ENCODE data around the gene SNX27. TPM values are rescaled to one million over a fixed set of nuclear protein-coding genes. Genes with fewer than 3 reads are reported as not detected.

Gene SNX27
- total RNA-seq (2014; rRNA removed; shearing (Covaris generic)) = 18.4 and 28.5 TPM in 2 replicates

DNA sequence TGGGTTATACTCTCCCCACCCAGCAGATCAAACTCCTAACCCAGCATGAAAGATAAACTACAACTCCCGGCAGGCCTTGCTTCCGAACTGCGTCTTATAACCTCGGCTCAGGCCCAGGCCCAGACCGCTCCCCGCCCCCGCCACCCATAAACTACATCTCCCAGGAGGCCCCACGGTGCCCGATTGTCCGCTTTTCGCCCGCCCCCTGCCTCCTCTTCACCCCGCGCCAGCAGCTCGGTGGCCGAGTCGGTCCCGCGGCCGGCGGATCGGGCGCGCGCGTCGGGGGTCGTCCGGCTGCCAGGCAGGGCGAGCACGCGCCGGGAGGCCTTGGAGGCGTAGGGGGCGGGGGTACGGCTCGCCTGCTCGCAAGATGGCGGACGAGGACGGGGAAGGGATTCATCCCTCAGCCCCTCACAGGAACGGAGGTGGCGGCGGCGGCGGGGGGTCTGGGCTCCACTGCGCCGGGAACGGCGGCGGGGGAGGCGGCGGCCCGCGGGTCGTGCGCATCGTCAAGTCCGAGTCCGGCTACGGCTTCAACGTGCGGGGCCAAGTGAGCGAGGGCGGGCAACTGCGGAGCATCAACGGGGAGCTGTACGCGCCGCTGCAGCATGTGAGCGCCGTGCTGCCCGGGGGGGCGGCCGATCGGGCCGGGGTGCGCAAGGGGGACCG is at the start of gene SNX27:
TSS of gene SNX27 (plus strand) at position 219 of the 669 bp plus-strand sequence. CDS start at position 371, 152 bp downstream.
- peak within 1 kb of the TSS; percentile 95 for H3K4me3 ChIP-seq
- H3K9me3 ChIP-seq (replicated peaks) = no peaks in the 10 kb centered on the region
- peak within 1 kb of the TSS; percentile 64 for H3K27ac ChIP-seq
- peaks cover 18% of the 10 kb centered on the region for H3K36me3 ChIP-seq
- peak; percentile 91 to 95 for DNase-seq (ENCODE audit: low read depth in 1 of 2, low spot score in 2 of 2)
- no peaks in the 10 kb centered on the region for H3K27me3 ChIP-seq (replicated peaks)
- peaks cover 45% of the 10 kb centered on the region for H3K4me1 ChIP-seq (replicated peaks)

DNA sequence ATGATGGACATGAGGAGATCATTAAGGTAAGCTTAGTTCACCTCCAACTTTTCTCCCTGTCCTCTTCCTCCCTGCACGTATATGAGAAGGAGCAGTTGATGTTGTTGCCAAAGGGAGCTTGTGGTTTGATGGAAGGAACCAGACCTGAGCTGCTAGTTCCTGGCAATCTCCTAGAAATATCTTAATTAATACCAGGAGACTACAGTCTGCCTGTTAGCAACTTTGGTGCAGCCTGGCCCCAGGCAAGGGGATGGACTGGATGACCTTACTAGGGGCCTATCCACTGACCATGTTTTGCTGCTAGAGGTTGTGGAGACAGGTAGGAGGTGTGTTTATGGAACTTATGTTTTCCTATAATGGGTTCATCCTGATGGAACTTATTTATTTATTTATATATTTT is 49.2 kb upstream of the SNX27 start:
- no peak overlapping the region for H3K27ac ChIP-seq
- H3K4me3 ChIP-seq = no peak overlapping the region
- H3K9me3 ChIP-seq (replicated peaks) = no peaks in the 10 kb centered on the region
- H3K4me1 ChIP-seq (replicated peaks) = no peaks in the 10 kb centered on the region
- peaks cover 73% of the 10 kb centered on the region for H3K36me3 ChIP-seq
- DNase-seq (ENCODE audit: low read depth in 1 of 2, low spot score in 2 of 2) = no peak
- no peaks in the 10 kb centered on the region for H3K27me3 ChIP-seq (replicated peaks)

DNA sequence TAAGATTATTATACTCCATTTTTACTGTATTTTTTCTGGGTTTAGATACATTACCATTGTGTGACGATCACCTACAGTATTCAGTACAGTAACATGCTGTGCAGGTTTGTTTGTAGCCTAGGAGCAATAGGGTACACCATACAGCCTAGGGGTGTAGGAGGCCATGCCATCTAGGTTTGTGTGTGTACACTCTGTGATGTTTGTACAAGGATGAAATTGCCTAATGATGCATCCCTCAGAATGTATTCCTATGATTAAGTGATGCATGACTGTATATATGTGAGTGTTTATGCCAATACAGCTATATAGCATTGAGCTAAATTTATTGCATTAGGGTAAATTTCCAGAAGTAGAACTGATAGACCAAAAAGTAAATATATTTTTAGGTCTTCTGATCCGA is 48.5 kb upstream of the SNX27 start:
- no peaks in the 10 kb centered on the region for H3K9me3 ChIP-seq (replicated peaks)
- no peak overlapping the region for H3K27ac ChIP-seq
- no peak overlapping the region for H3K4me3 ChIP-seq
- H3K36me3 ChIP-seq = peaks cover 80% of the 10 kb centered on the region
- no peak for DNase-seq (ENCODE audit: low read depth in 1 of 2, low spot score in 2 of 2)
- no peaks in the 10 kb centered on the region for H3K4me1 ChIP-seq (replicated peaks)
- no peaks in the 10 kb centered on the region for H3K27me3 ChIP-seq (replicated peaks)

DNA sequence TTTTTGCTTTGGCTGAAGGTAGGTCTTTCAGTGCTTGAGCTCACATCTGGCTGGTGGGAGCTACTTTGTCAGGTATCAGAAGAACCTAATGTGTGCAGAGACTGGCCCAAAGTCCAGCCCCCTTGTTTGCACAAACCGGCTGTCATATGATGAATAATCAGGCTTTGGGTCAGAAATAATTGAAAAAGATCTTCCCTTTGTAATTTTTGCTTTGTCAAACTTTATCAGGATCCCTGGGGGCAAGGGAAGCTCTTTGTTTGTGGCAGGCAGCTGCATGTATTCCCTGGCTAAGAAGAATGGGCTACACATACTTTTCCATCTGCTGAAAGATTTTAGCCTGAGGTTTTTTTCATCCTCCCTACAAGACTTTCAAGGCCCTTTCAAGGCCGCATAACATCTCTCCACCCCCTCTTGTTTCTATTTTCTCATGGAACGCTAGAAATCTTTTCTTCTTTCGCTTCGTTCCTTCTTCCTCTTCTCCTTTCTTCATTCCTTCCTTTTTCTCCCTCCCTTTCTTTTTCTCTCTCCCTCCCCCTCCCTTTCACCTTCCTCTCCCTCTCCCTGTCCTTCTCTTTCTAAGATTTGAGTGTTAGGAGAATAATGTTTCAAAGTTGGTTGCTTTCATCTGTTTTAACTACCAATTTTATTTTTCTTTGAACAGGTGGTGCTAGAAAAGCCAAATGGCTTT is 46.2 kb upstream of the SNX27 start:
- H3K27ac ChIP-seq = no peak overlapping the region
- H3K4me1 ChIP-seq (replicated peaks) = no peaks in the 10 kb centered on the region
- peaks cover 96% of the 10 kb centered on the region for H3K36me3 ChIP-seq
- H3K27me3 ChIP-seq (replicated peaks) = no peaks in the 10 kb centered on the region
- H3K4me3 ChIP-seq = no peak overlapping the region
- no peaks in the 10 kb centered on the region for H3K9me3 ChIP-seq (replicated peaks)
- DNase-seq (ENCODE audit: low read depth in 1 of 2, low spot score in 2 of 2) = no peak

DNA sequence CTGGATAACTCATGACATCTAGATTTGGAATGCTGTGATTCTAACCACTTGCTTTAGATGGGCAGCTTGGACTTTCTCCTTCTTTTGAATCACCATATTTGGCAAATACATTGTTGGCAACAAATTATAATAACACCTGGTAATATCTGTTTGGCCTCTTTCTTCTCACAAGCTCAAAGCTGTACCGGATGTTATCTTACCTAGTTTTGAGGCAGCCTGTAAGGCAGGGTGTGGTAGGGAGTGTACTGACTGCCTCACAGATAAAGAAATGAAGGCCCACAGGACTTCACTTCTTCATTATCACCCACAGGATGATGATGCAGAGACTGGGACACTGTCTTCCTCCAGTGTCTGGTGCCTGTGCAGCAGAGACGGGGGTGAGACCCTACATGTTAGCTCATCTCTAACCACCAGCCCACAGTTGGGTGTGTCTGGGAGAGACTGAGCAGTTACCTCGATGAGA is 43.2 kb upstream of the SNX27 start:
- H3K36me3 ChIP-seq = peaks cover 94% of the 10 kb centered on the region
- H3K27ac ChIP-seq = no peak overlapping the region
- no peaks in the 10 kb centered on the region for H3K9me3 ChIP-seq (replicated peaks)
- H3K27me3 ChIP-seq (replicated peaks) = no peaks in the 10 kb centered on the region
- H3K4me1 ChIP-seq (replicated peaks) = no peaks in the 10 kb centered on the region
- H3K4me3 ChIP-seq = no peak overlapping the region
- no peak for DNase-seq (ENCODE audit: low read depth in 1 of 2, low spot score in 2 of 2)

DNA sequence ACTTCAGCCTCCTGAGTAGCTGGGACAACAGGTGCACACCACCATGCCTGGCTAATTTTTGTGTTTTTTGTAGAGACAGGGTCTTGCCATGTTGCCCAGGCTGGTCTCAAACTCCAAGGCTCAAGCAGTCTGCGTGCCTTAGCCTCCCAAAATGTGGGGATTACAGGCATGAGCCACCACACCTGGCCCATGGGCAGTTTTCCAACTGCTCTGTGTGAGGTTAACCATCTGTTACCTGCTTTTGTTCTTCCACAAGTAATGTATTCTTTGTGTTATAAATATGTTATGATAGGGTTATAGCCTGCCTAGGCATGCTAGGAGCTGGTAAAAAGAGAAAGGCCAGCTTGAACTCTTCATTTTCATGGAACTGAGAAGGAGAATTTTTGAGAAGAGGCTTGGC is 41.0 kb upstream of the SNX27 start:
- no peak for DNase-seq (ENCODE audit: low read depth in 1 of 2, low spot score in 2 of 2)
- no peak overlapping the region for H3K4me3 ChIP-seq
- H3K27ac ChIP-seq = no peak overlapping the region
- no peaks in the 10 kb centered on the region for H3K27me3 ChIP-seq (replicated peaks)
- peaks cover 92% of the 10 kb centered on the region for H3K36me3 ChIP-seq
- H3K4me1 ChIP-seq (replicated peaks) = peaks cover 16% of the 10 kb centered on the region
- no peaks in the 10 kb centered on the region for H3K9me3 ChIP-seq (replicated peaks)

DNA sequence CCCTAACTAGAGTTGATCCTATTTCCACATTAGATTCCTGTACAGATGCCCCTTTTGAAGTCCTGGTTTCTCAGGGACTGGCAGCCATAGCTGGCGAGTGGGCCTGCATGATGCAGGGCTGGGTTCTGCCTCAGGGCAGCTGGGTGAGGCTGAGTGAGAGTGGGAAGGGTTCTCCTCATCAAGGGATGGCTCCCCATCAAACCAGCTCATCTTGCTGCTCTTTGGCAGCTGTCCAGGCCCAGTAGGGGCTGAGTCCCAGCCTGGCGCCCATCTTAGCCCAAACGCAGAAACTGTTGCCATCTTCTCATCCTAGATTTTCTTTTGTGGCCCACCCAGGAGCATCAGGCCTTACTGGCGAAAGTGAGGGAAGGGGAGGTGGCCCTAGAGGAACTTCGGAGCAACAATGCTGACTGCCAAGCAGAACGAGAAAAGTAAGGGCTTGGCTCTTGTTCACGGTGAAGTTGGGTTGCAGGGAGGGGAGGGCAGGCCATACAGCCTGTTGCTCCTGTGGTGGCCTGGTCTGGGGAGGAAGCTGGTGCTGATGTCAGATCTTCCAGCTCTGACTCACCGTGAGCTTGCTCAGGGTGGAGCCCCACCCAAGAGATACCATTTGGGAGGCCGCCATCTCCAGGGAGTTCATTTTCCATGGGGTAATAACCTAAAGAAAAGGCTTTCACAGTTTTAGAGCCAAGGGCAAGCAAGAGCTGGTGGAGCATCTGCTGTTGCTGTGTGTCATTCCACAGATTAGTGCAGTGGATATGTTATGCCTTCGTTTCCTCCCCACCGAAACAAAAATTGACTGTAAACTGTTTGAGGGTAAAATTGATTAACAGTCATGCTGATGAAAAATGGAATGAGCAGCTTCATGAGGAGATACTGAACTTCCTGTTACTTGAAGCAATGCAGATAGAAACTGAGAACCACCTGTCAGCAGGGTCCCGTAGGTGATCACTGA is 37.0 kb upstream of the SNX27 start:
- Histone ChIP-seq H3K4me1 (replicated peaks) (peaks cover 25% of the 10 kb centered on the region), H3K27me3 (replicated peaks) (no peaks in the 10 kb centered on the region), H3K27ac (peak overlapping the region; percentile 48), H3K36me3 (peaks cover 92% of the 10 kb centered on the region), H3K4me3 (no peak overlapping the region), H3K9me3 (replicated peaks) (no peaks in the 10 kb centered on the region)
- peak; percentile 60 to 87 for DNase-seq (ENCODE audit: low read depth in 1 of 2, low spot score in 2 of 2)

DNA sequence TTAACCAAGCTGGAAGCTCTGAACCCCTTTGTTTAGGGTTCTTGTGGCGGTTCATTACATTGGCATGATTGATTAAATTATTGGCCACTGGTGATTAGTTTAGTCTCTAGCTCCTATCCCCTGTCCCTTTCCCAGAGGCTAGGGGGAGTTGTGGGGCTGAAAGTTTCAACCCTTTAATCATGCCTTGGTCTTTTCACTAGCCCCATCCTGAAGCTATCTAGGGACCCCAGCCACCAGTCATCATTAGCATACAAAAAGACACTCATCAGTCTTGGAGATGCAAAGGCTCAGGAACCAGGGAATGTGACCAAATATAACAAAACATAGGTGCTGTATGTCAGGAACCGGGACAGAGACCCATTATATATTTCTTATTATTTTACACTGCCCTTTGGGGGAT is 34.7 kb upstream of the SNX27 start:
- no peaks in the 10 kb centered on the region for H3K9me3 ChIP-seq (replicated peaks)
- no peak overlapping the region for H3K27ac ChIP-seq
- DNase-seq (ENCODE audit: low read depth in 1 of 2, low spot score in 2 of 2) = no peak
- H3K36me3 ChIP-seq = peaks cover 95% of the 10 kb centered on the region
- H3K4me3 ChIP-seq = no peak overlapping the region
- H3K4me1 ChIP-seq (replicated peaks) = peaks cover 25% of the 10 kb centered on the region
- H3K27me3 ChIP-seq (replicated peaks) = no peaks in the 10 kb centered on the region

DNA sequence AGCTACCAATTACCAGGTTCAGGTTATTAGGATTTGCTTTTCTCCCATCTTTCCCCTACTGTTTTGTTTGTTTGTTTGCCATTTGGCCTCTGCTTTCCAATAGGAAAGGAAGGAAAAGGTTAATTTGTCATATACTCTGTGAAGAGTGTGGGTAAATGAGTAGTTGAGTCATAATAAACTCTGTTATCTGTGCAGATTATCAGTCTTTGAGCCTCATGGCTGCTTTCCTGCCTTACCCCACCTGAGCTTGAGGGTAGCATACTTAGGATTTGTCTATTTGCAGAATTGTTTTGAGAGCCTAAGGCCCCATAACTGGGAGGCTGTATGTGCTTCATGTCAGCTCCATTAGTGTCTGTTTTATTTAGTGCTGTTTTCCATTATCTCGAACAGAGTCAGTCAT is 32.9 kb upstream of the SNX27 start:
- no peak for DNase-seq (ENCODE audit: low read depth in 1 of 2, low spot score in 2 of 2)
- Histone ChIP-seq H3K27me3 (replicated peaks) (no peaks in the 10 kb centered on the region), H3K4me1 (replicated peaks) (peaks cover 25% of the 10 kb centered on the region), H3K4me3 (no peak overlapping the region), H3K27ac (no peak overlapping the region), H3K9me3 (replicated peaks) (no peaks in the 10 kb centered on the region), H3K36me3 (peaks cover 91% of the 10 kb centered on the region)

DNA sequence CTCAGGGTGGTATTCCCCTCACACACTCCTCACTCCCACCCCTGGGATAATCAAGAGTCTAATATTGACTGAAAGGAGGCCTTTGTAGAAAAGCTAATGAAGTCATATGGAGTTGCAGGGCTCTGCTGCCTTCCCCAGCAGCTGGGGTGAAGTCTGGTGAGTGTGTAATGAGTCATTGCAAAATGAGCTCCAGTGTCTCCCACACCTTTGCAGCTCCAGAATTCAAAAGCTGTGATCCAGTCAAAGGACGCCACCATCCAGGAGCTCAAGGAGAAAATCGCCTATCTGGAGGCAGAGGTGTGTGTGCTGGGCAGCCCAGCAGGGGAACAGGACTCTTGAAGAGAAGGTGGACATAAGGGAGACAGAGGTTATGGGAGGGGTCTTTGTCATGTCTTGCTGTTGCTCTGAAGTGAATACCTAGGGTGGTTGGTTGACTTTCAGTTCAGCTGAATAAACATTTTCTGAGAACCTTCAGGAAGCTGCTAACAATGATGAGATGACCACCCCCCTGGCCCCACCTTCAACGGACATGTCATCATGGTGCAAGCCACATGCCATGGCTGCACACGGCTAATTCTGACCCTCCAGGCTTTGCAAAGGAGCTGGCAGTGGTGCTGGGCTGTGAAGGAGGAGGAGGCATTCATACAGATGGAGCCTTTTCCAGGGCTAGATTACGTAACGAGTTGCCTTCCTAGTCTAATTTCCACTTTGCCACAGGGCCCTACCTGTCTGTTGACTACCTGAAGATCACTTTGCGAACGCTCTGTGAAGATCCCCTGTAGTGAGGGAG is 32.2 kb upstream of the SNX27 start:
- no peak overlapping the region for H3K4me3 ChIP-seq
- H3K9me3 ChIP-seq (replicated peaks) = no peaks in the 10 kb centered on the region
- no peaks in the 10 kb centered on the region for H3K27me3 ChIP-seq (replicated peaks)
- H3K4me1 ChIP-seq (replicated peaks) = peaks cover 18% of the 10 kb centered on the region
- peaks cover 90% of the 10 kb centered on the region for H3K36me3 ChIP-seq
- H3K27ac ChIP-seq = no peak overlapping the region
- no peak for DNase-seq (ENCODE audit: low read depth in 1 of 2, low spot score in 2 of 2)

DNA sequence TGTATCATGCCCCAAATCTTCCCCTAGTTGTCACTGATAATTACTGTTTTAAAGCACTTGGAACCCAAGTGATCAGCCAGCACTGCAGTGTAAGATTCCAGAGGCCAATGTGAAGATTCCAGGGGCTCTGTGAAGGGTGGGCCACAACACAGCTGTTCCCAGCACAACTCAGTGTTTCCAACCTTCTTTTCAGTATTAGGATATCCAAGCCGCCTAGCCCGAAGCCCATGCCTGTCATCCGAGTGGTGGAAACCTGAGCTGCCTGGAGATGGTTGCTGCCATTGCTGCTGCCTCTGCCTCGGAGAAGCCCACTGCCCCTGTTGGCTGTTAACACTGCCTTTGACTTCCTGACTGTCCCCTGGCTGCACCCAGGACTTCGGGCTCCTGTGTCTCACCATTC is 30.4 kb upstream of the SNX27 start:
- peaks cover 73% of the 10 kb centered on the region for H3K36me3 ChIP-seq
- no peak for DNase-seq (ENCODE audit: low read depth in 1 of 2, low spot score in 2 of 2)
- H3K4me3 ChIP-seq = no peak overlapping the region
- peaks cover 18% of the 10 kb centered on the region for H3K4me1 ChIP-seq (replicated peaks)
- no peak overlapping the region for H3K27ac ChIP-seq
- H3K27me3 ChIP-seq (replicated peaks) = no peaks in the 10 kb centered on the region
- H3K9me3 ChIP-seq (replicated peaks) = no peaks in the 10 kb centered on the region

DNA sequence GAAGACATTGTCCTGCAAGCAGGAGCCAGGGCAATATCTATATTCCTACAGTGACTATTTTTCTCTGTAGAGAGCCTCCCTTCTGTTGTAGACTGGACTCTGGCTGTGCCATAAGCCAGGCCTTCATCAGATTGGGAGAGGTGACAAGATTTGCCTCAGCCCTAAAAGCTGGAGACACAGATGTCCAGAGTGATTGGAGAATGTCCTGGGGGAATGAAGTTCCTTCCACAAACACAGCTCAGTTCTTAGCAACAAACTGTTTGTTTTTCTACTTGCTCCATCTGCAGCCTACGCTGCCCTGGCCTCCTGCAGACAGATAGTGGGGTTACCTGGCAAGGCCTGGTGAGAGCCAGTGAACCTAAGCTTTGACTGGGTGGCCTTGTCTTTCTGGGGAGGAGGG is 29.9 kb upstream of the SNX27 start:
- no peaks in the 10 kb centered on the region for H3K27me3 ChIP-seq (replicated peaks)
- H3K27ac ChIP-seq = no peak overlapping the region
- H3K9me3 ChIP-seq (replicated peaks) = no peaks in the 10 kb centered on the region
- peaks cover 18% of the 10 kb centered on the region for H3K4me1 ChIP-seq (replicated peaks)
- H3K36me3 ChIP-seq = peaks cover 69% of the 10 kb centered on the region
- H3K4me3 ChIP-seq = no peak overlapping the region
- DNase-seq (ENCODE audit: low read depth in 1 of 2, low spot score in 2 of 2) = no peak

DNA sequence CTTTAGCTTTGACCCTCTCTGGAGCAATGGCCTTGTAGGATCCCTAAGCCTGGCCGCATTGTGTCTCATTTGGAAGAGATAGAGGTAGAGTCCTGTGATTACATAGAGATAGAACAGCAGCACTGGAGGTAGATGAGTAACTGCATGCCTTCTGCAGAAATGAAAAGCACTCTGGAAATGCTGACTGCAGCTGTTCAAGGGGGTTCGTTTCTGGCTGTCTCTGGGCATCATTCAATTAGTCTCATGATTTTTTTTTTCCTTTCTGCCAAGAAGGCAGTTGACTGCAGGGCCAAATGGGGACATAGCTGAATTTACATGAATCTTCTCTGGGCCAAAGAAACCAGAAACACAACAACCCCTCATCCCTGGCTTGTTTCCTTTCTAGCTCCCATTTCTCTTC is 28.1 kb upstream of the SNX27 start:
- Histone ChIP-seq H3K27me3 (replicated peaks) (no peaks in the 10 kb centered on the region), H3K36me3 (peaks cover 50% of the 10 kb centered on the region)
- DNase-seq (ENCODE audit: low read depth in 1 of 2, low spot score in 2 of 2) = no peak

More for the DNA sequence above, 28.1 kb upstream of the SNX27 start:
- no peaks in the 10 kb centered on the region for H3K9me3 ChIP-seq (replicated peaks)
- no peak overlapping the region for H3K4me3 ChIP-seq
- no peak overlapping the region for H3K27ac ChIP-seq
- H3K4me1 ChIP-seq (replicated peaks) = peaks cover 18% of the 10 kb centered on the region

Measured in SJSA1 (cell line).